Kidney (tissue), 14 donors: ENCODE results near the gene KRT84. TPM values are rescaled to one million over a fixed set of nuclear protein-coding genes. Genes with fewer than 3 reads are reported as not detected.

ENCODE experiments used
- DNase-seq, 5 donors: peaks; one replicate each; pipeline ENCODE4 v3.0.0-alpha.2; 2013 to 2020
- FAIRE-seq: peaks from 2 replicates; lab custom pipeline; 2012; peaks lifted over from hg19 to GRCh38; lab: Jason Lieb, UNC
- H3K27ac ChIP-seq, 2 donors: one replicate each; pipeline ENCODE4 v1.7.0; 2013; ENCODE audit warnings: low read depth in 2 of 2, low read length in 2 of 2, inconsistent platforms in 1 of 2
- H3K27me3 ChIP-seq: one replicate; pipeline ENCODE4 v1.7.1; 2013; ENCODE audit warnings: low read length, inconsistent platforms; ENCODE audit not compliant: control insufficient read depth, insufficient read depth
- H3K36me3 ChIP-seq, 3 donors: one replicate each; pipeline versions ENCODE4 v1.7.0 to v1.7.1; 2013; ENCODE audit warnings: low read length in 3 of 3, control low read depth in 1 of 3, inconsistent platforms in 1 of 3; ENCODE audit not compliant: insufficient read depth in 3 of 3, control insufficient read depth in 2 of 3
- H3K4me1 ChIP-seq, 3 donors: one replicate each; pipeline versions ENCODE4 v1.7.0 to v1.7.1; 2013; ENCODE audit warnings: low read length in 3 of 3, inconsistent platforms in 1 of 3, low read depth in 1 of 3; ENCODE audit not compliant: control insufficient read depth in 2 of 3, insufficient read depth in 2 of 3
- H3K4me3 ChIP-seq, 3 donors: one replicate each; pipeline versions ENCODE4 v1.7.0 to v1.8.1; 2013; ENCODE audit warnings: low read length in 3 of 3, control low read depth in 1 of 3, inconsistent platforms in 1 of 3
- H3K9ac ChIP-seq, 3 donors: one replicate each; pipeline versions ENCODE4 v1.7.0 to v1.7.1; 2013; ENCODE audit warnings: low read length in 3 of 3, control low read depth in 1 of 3, inconsistent platforms in 1 of 3
- H3K9me3 ChIP-seq, 3 donors: one replicate each; pipeline versions ENCODE4 v1.7.0 to v1.7.1; 2013; ENCODE audit warnings: low read length in 3 of 3, control low read depth in 1 of 3, inconsistent platforms in 1 of 3; ENCODE audit not compliant: control insufficient read depth in 2 of 3, insufficient read depth in 1 of 3
- CTCF ChIP-seq: IDR thresholded peaks from 3 replicates; pipeline ENCODE4 v1.5.1; 2012; ENCODE audit warnings: mild to moderate bottlenecking, moderate library complexity, borderline replicate concordance; ENCODE audit not compliant: insufficient read depth; ENCODE audit errors: extremely low read depth
- intact Hi-C: fragments of 100-400 bp; cut with DNase I; formaldehyde crosslinking; loops from one replicate; pipeline ENCODE4 v1.11.1; 2022
- polyA plus RNA-seq: library from polyadenylated mRNA; stranded (reverse); fragments of 350-450 nt; fragmentation: Illumina TruSeq; extraction: RNeasy Lipid Tissue Mini Kit (QIAGEN cat#74804); gene quantifications from one replicate; pipeline ENCODE4 v1.2.3, GENCODE V29; 2014; ENCODE audit warnings: low read depth, low replicate concordance; ENCODE audit not compliant: insufficient read depth
- total RNA-seq: library from RNA; stranded (reverse); fragmentation: NEBNext Ultra II Directional; extraction: Animal tissue kit (Norgen Biotek cat#: 25700); gene quantifications from one replicate; pipeline ENCODE4 v1.2.1, GENCODE V29; 2021
- donor health status: control.
- donor health status: control.
- donor health status: control.
- donor health status: control.
- donor health status: control.
- donor health status: DM: yes; HTN: yes; CAD: no.
- donor health status: Normal renal cell carcinoma (clear cell type).

KRT84 gene
- total and polyA plus RNA-seq, 2 donors from 2014 or later: not detected

- no peak overlapping the region for H3K9ac ChIP-seq
- TF ChIP-seq CTCF: no peak
- no peaks in the 10 kb centered on the region for H3K36me3 ChIP-seq
- DNase-seq (peak in 1 of 5 donors; percentile 17), FAIRE-seq (no peak)
- intact Hi-C loops: no loop called here
- peaks cover 0 to 3% (median 0%) of the 10 kb centered on the region in 3 donors for H3K9me3 ChIP-seq
- H3K27me3 ChIP-seq: no peaks in the 10 kb centered on the region
- no peak overlapping the region for H3K27ac ChIP-seq
- no peaks in the 10 kb centered on the region for H3K4me1 ChIP-seq
- H3K4me3 ChIP-seq: no peak overlapping the region
These were observed 54.4 kb downstream of the KRT84 start for GRCh38 chr12:52331039-52331438.

- no peaks in the 10 kb centered on the region for H3K36me3 ChIP-seq
These were observed 57.5 kb downstream of the KRT84 start for GRCh38 chr12:52327830-52328500.

More at GRCh38 chr12:52327830-52328500, 57.5 kb downstream of the KRT84 start:
- Histone ChIP-seq H3K27me3 (no peaks in the 10 kb centered on the region), H3K4me3 (no peak overlapping the region), H3K27ac (no peak overlapping the region), H3K4me1 (no peaks in the 10 kb centered on the region), H3K9ac (no peak overlapping the region), H3K9me3 (no peaks in the 10 kb centered on the region)
- DNase-seq (peak in 1 of 5 donors; percentile 64), FAIRE-seq (no peak)
- intact Hi-C loops: loop anchor here (5.0 kb wide), 1 partner anchor 171 kb away; no protein-coding TSS in a partner anchor
- no peak for TF ChIP-seq CTCF

Other genes starting within 250 kb of the KRT84 start
- gene KRT80, start 193.6 kb downstream of the KRT84 start, total RNA-seq: 12.3 TPM
- 1.0 TPM for gene KRT80, start 193.6 kb downstream of the KRT84 start, polyA plus RNA-seq
- gene KRT7, start 152.4 kb downstream of the KRT84 start, total RNA-seq: 1,490 TPM
- gene KRT7, start 152.4 kb downstream of the KRT84 start, polyA plus RNA-seq: 173 TPM
- 1.3 TPM for gene KRT86, start 111.0 kb downstream of the KRT84 start, total RNA-seq
- not detected for gene KRT86, start 111.0 kb downstream of the KRT84 start, polyA plus RNA-seq
- gene KRT81, start 94.1 kb downstream of the KRT84 start, total RNA-seq: not detected
- gene KRT81, start 94.1 kb downstream of the KRT84 start, polyA plus RNA-seq: not detected
- gene KRT83, start 64.3 kb downstream of the KRT84 start, total RNA-seq: not detected
- gene KRT83, start 64.3 kb downstream of the KRT84 start, polyA plus RNA-seq: not detected
- gene KRT85, start 18.2 kb downstream of the KRT84 start, total RNA-seq: not detected
- 0.58 TPM for gene KRT85, start 18.2 kb downstream of the KRT84 start, polyA plus RNA-seq
- gene KRT82, start 20.7 kb upstream of the KRT84 start, total RNA-seq: not detected
- not detected for gene KRT82, start 20.7 kb upstream of the KRT84 start, polyA plus RNA-seq
- gene KRT75, start 48.7 kb upstream of the KRT84 start, total RNA-seq: not detected
- gene KRT75, start 48.7 kb upstream of the KRT84 start, polyA plus RNA-seq: not detected
- gene KRT6B, start 66.5 kb upstream of the KRT84 start, total RNA-seq: not detected
- gene KRT6B, start 66.5 kb upstream of the KRT84 start, polyA plus RNA-seq: not detected
- gene KRT6C, start 88.2 kb upstream of the KRT84 start, total RNA-seq: not detected
- gene KRT6C, start 88.2 kb upstream of the KRT84 start, polyA plus RNA-seq: not detected
- gene KRT6A, start 107.6 kb upstream of the KRT84 start, total RNA-seq: not detected
- not detected for gene KRT6A, start 107.6 kb upstream of the KRT84 start, polyA plus RNA-seq
- gene KRT5, start 134.7 kb upstream of the KRT84 start, total RNA-seq: 0.69 TPM
- not detected for gene KRT5, start 134.7 kb upstream of the KRT84 start, polyA plus RNA-seq
- not detected for gene KRT71, start 167.5 kb upstream of the KRT84 start, total RNA-seq
- not detected for gene KRT71, start 167.5 kb upstream of the KRT84 start, polyA plus RNA-seq
- gene KRT74, start 188.2 kb upstream of the KRT84 start, total RNA-seq: not detected
- gene KRT74, start 188.2 kb upstream of the KRT84 start, polyA plus RNA-seq: not detected
- not detected for gene KRT72, start 215.8 kb upstream of the KRT84 start, total RNA-seq
- gene KRT72, start 215.8 kb upstream of the KRT84 start, polyA plus RNA-seq: not detected
- not detected for gene KRT73, start 232.9 kb upstream of the KRT84 start, total RNA-seq
- gene KRT73, start 232.9 kb upstream of the KRT84 start, polyA plus RNA-seq: not detected